DMS153 treated with DMSO at 0.1 percent for 48 hours (cell line): Measurements from ENCODE around the gene FSTL4.
A peak's percentile ranks its signal among the peaks of the same experiment; 100 is the strongest.

Experiments
- DNase-seq: peaks from one replicate; lab custom pipeline; 2025; ENCODE audit not compliant: unreplicated experiment; lab: John Stamatoyannopoulos, UW

Gene FSTL4

DNA sequence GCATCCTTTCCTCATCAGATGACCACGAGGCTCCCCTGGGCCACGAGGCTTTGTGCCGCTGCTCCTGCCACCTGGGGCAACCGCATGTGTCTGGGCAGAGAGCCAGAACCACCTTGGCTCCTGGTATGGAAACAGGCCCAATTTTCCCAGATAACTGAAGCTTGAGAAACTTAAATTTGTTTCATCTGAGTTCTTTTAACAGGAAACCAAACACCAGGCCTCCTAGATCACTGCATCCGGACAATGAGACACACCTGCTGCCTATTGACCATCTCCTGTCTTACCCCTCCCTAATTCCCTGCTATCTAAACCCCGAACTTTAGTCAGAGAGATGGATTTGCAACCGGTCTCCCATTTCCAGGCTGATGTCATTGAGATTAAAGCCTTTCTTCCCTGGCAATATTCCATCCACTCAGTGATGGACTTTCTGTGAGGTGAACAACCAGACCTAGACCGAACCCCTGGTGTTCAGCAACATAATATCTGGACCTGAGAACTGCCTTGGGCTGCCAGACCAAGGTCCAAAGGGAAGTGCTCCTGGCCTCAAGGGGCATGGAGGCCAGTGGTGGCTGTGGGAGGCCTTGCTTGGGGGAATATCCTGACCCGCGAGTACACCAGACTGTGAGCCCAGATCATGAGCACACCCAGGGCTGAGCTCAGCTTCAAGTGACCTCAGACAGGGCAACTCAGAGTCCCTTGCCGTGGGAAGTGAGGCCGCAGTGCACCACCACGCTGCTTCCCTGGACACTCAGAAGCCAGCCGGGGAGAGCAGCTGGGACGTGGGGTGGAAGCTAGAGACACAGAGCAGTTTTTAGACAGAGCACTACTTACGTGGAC lies 360.8 kb downstream of the FSTL4 start:
- DNase-seq, result peak; percentile 9

DNA sequence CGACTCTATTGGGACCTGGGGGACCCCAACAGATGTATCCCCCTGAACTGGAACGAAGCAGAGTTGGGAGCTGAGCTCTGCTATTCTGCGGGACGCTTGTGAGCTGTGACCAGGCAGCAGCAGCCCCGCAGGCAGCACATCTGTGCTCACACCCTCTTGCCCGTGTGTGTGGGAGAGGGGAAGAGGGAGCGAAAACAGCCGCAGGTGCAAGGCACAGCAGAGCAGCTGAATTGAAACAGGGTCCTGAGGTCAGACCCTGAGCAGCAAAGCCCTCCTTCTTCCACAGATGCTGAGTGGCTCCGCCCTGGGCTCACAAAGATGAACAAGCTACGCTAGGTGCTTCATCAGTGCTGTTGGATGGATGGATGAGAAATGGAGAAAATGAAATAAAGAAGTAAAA lies 361.8 kb downstream of the FSTL4 start:
- DNase-seq, result no peak

GRCh38 chr5:133249593-133249992 lies 362.7 kb downstream of the FSTL4 start:
- DNase-seq, result no peak

GRCh38 chr5:133247881-133248624 lies 364.3 kb downstream of the FSTL4 start:
- no peak for DNase-seq

DNA sequence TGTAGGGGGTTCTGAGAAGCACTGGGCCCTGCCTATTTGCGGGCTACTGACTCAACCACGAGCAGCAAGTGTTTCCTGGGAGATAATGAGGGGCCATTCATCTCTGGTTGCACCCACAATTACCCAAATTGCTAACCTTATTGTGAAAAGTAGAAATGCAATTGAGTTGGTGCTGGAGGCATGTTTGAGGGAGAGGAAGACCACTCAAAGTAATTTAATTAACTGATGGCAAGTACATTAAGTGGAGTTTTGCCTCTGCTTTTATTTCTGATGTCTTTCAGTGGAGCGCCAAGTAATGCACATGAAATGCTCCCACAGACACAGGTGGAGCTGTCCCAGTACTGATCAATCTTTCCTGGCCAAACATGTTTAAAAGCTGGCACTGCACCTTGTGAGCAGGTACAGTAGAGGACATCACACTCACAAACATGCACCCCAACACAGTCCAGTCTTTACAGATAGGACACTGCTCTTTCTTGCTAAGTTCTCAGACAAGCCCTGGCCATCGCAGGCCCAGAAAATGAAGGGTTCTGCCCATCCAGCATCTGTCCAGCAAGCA lies 365.1 kb downstream of the FSTL4 start:
- DNase-seq, result no peak

GRCh38 chr5:133246376-133247150 lies 365.8 kb downstream of the FSTL4 start:
- no peak for DNase-seq

DNA sequence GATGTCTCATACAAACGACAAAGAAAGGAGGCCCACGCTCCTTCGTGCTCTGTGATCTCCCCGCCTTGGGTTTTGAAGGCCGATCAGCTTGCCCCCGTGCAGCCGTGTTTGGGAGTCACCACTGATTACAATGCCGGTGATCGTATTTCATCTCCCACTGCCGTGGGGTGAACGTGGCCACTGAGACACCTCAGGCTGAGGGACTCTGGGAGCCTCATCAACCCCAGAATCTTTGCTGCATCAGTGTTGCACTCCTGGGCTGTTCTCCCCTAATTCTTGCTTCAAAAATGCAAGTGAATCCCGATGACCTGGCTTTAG lies 366.3 kb downstream of the FSTL4 start:
- DNase-seq, result no peak

DNA sequence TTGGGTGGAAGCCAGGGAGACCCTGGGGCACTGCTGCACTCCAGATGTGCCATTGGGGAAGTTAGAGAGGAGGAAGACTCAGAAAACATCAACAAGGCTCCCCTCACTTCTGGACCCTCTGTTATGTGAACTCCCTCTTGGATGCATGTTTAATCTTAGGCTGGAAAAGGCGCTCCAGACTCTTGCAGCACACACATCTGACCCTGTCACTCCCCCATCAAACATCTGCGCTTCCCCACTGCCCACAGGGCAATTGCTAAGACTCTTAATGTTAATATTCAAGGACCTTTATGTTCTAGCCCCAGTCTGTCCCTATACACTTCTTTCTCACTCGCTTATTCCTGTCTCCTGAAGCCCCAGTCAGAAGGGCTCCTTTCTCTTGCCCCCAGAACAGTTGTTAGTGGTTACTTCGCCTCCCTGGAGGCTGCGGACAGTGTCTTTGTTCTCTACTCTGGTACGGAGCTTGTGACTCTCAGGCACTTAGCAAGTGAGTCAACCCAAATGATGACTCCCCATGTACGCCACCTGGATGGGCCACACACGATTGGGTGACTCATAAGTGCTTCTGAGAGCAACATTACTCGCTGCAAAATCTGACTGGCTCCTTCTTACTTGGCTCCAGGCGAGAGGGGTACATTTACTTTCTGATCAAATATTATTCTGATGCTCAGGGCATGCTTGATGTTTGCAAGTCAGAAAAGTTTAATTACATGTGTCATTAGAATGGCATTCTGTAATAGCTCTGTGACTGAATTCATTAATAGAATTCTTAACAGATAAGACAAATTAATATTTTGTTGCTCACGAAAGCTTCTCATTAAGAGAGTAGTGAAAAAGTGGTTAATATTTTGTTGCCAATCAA lies 366.9 kb downstream of the FSTL4 start:
- DNase-seq, result no peak

DNA sequence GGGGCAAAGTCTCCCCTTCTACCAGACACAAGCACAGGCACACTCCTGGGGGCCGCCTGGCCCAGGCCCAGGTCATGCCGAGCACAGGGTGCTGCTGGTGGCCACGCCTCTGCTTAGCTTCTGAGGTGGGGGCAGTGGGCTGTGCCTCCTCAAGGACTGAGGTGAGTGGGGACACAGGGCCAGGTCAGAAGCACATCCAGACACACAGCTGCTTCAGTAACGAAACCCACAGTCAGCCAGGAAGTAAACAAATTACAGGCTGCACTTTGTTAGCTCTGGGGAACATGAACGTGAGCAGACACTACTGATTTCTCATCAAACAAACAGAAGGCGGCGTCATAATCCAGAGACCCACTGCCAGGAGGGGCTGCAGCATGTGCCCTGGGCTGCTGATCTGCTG lies 368.1 kb downstream of the FSTL4 start:
- DNase-seq, result peak; percentile 5

- DNase-seq, result no peak
These were observed 369.1 kb downstream of the FSTL4 start for GRCh38 chr5:133243196-133243595.

DNA sequence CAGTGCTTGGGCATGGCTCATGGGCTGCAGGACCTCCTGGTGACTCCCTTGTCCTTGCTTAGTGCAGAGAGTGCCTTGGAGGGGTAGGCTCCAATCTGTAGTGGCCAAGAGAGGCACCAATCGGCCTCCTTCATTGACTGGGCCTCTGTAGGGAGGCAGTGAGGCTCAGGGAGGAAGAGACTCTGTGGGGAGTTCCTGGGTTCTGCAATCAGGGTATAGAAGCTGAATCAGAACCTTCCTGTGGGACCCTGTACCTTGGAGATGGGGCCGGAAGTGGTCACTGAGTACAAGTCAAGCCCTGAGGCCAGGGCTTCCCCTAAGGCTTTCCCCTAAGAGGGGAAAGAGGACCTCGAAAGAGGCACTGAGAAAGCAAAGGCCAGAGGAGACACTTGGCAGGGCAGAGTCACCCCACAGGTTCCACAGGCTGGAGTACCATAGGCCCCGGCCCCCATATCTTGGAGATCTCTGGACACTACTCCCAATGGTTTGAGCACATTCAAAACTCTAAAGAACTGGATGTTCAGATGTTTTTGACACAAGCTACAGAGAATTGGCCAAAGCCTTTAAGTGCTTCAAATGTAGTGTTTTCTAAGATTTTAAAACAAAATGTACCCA lies 370.0 kb downstream of the FSTL4 start:
- DNase-seq, result no peak

- DNase-seq, result no peak
These were observed 370.9 kb downstream of the FSTL4 start for GRCh38 chr5:133241179-133242092.

DNA sequence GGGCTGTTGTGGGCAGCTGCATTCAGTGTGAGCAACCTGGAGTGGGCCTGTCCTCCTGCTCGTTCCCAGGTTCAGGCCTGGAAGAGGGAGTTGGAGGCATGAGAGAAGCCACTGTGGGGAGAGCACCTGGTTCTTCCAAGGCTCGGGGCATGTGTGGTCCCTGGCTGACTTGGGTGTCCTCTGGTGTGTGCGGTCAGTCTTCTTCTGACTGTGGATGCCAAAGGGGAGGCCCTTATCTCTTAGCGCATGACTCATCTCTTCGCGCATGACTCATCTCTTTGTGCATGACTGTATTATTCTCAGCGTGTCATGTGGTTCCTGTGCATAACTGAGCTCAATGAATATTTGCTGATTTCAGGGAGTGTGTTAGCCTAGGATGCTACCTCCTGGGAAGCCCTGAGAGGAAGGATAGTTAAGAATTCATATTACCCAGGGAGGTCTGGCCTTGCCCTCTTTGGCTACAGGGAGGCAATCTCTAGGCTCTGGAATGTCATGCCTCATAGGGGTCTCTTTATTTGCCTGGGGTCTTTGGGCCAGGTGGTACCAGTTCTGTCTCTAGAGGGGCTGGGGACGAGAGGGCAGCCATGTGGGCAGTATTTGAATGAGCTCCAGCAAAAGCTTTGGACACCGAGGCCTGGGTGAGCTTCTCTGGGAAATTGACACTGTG lies 371.8 kb downstream of the FSTL4 start:
- DNase-seq, result no peak

- DNase-seq, result no peak
These were observed 373.7 kb downstream of the FSTL4 start for GRCh38 chr5:133238426-133239205.

- no peak for DNase-seq
These were observed 375.4 kb downstream of the FSTL4 start for GRCh38 chr5:133236976-133237375.

DNA sequence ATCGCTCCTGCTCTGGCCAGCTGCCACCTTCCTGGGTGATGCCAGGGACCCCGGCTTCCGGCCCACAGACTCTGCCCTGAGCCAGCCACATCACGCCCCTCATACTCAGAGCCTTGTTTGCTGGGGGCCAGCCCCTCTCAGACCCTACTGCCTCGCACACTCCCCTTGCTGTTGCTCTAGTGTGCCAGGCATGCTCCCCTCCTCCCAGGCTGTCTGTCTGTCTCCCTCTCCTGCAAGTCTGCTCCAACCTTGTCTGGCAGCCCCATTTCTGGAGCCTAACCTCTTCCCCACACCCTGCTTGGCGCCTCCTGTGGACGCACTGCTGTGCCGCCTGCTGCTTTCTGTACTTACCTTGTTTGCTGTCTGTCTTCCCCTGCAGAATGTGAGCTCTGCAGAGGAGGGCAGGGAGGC lies 375.8 kb downstream of the FSTL4 start:
- no peak for DNase-seq

DNA sequence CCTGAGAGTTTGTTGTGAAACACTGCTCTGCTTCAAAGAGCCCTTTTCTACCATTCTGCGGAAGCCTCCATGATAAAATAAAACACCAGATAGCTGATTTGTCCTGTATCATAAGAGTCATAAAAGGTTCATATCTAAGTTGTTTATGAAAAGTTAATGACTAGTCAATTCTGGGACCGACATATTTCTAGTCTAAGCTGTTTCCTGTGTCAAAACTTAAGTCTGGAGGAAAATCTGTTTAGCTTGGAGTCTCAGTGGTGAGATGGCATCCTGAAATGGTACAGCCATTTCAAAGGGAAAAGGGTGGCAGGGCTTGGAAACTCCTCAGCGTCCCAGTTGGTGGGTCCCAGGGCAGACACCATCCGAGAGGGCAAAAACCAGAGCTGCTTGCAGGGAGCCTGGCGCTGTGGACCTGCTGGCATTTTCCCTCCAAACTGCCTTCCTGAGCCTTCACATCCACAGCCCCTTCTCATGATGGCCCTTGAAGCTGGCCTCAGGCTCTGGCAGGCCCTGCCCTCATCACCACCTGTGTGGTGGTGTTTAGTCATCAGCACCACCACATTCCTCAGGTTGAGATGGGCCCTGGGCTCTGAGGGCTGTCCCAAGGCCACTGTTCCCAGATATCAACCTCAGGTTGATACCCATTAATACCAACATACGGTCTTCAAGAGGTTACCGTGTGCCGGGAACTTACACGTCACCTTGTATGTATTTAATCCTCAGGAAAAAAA lies 376.5 kb downstream of the FSTL4 start:
- no peak for DNase-seq
